ENCODE measurements around the gene TMX4.

GRCh38 chr20:7993238-7993637 is 26.3 kb downstream of the TMX4 start:
- TF ChIP-seq POLR2A (IDR thresholded peaks at IDR 0.05) (no peak), EP300 (IDR thresholded peaks at IDR 0.05) (no peak)

All from tibial nerve (tissue), 3 donors.